GM21528 (cell line): ENCODE results near the gene PSEN1.
"Not testable (repeated sequence)": the region's sequence is repeated elsewhere in the genome, so short reads cannot be mapped to it uniquely, and the experiment has no call there.

Experiments used
- ATAC-seq: cut with Tn5 transposase; IDR thresholded peaks from one replicate; pipeline ENCODE4 v1.9.1; 2021; ENCODE audit warnings: mild to moderate bottlenecking, moderate library complexity; ENCODE audit not compliant: unreplicated experiment, low FRiP score

The PSEN1 gene

GRCh38 chr14:73162251-73162650, 25.9 kb downstream of the PSEN1 start:
- no peak for ATAC-seq

GRCh38 chr14:73166399-73166798, 30.1 kb downstream of the PSEN1 start:
- ATAC-seq, result no peak

GRCh38 chr14:73167727-73168126, 31.4 kb downstream of the PSEN1 start:
- ATAC-seq, result no peak

- no peak for ATAC-seq
Measured at GRCh38 chr14:73168274-73168673, 32.0 kb downstream of the PSEN1 start.

GRCh38 chr14:73168691-73169090, 32.4 kb downstream of the PSEN1 start:
- no peak for ATAC-seq

- ATAC-seq, result not testable (repeated sequence)
Measured at GRCh38 chr14:73169855-73170254, 33.5 kb downstream of the PSEN1 start.

GRCh38 chr14:73170686-73171085, 34.4 kb downstream of the PSEN1 start:
- ATAC-seq, result no peak

- ATAC-seq, result no peak
Measured at GRCh38 chr14:73172500-73172899, 36.2 kb downstream of the PSEN1 start.

GRCh38 chr14:73173092-73173735, 36.9 kb downstream of the PSEN1 start:
- no peak for ATAC-seq

- ATAC-seq, result no peak
Measured at GRCh38 chr14:73176685-73177084, 40.4 kb downstream of the PSEN1 start.

- ATAC-seq, result no peak
Measured at GRCh38 chr14:73180385-73180805, 44.1 kb downstream of the PSEN1 start.

- not testable (repeated sequence) for ATAC-seq
Measured at GRCh38 chr14:73180969-73181368, 44.7 kb downstream of the PSEN1 start.

GRCh38 chr14:73188501-73188911, 52.2 kb downstream of the PSEN1 start:
- ATAC-seq, result no peak

- no peak for ATAC-seq
Measured at GRCh38 chr14:73189651-73190050, 53.3 kb downstream of the PSEN1 start.

- no peak for ATAC-seq
Measured at GRCh38 chr14:73191441-73191840, 55.1 kb downstream of the PSEN1 start.

GRCh38 chr14:73194306-73194705, 58.0 kb downstream of the PSEN1 start:
- ATAC-seq, result not testable (repeated sequence)

GRCh38 chr14:73198253-73198652, 61.9 kb downstream of the PSEN1 start:
- ATAC-seq, result no peak

- no peak for ATAC-seq
Measured at GRCh38 chr14:73203527-73203926, 67.2 kb downstream of the PSEN1 start.

- no peak for ATAC-seq
Measured at GRCh38 chr14:73207615-73208014, 71.3 kb downstream of the PSEN1 start.

- no peak for ATAC-seq
Measured at GRCh38 chr14:73208390-73208789, 72.1 kb downstream of the PSEN1 start.

GRCh38 chr14:73208846-73209245, 72.5 kb downstream of the PSEN1 start:
- ATAC-seq, result no peak

GRCh38 chr14:73209953-73210352, 73.6 kb downstream of the PSEN1 start:
- ATAC-seq, result no peak
